ENCODE measurements around the gene VILL.

VILL gene

GRCh38 chr3:38054499-38055001 is 64.0 kb downstream of the VILL start:
- no peak for TF ChIP-seq CTCF (conservative IDR thresholded peaks at IDR 0.05; ENCODE audit: control insufficient read depth, insufficient read depth, low read depth, low read length)
- no peak for DNase-seq (ENCODE audit: low read depth)

More at GRCh38 chr3:38054499-38055001, 64.0 kb downstream of the VILL start:
- H3K4me3 ChIP-seq (ENCODE audit: control insufficient read depth, low read depth, low read length), result no peak overlapping the region
